GM23248 (cell line): ENCODE data around the gene DNAJC1. TPM values are rescaled to one million over a fixed set of nuclear protein-coding genes. Genes with fewer than 3 reads are reported as not detected.
"Not testable (repeated sequence)": the region's sequence is repeated elsewhere in the genome, so short reads cannot be mapped to it uniquely, and the experiment has no call there.

ENCODE experiments used
- DNase-seq: peaks from one replicate; pipeline ENCODE4 v3.0.0-alpha.2; 2015
- H2AFZ ChIP-seq: fragments of 200-600 bp; sonication (generic); 2 replicates; pipeline ENCODE4 v1.6.1; 2016; ENCODE audit warnings: antibody characterized with exemption
- H3F3A ChIP-seq: fragments of 200-600 bp; sonication (generic); 2 replicates; pipeline ENCODE4 v1.6.1; 2016; ENCODE audit warnings: mild to moderate bottlenecking, antibody characterized with exemption, mixed run types; ENCODE audit not compliant: insufficient read depth
- H3K27ac ChIP-seq: fragments of 200-600 bp; sonication (generic); 2 replicates; pipeline ENCODE4 v1.5.1; 2016; ENCODE audit warnings: mild to moderate bottlenecking
- H3K27me3 ChIP-seq: fragments of 200-600 bp; sonication (generic); replicated peaks from 2 replicates; pipeline ENCODE4 v1.6.1; 2016; ENCODE audit warnings: mild to moderate bottlenecking; ENCODE audit not compliant: insufficient read depth
- H3K36me3 ChIP-seq: fragments of 200-600 bp; sonication (generic); 2 replicates; pipeline ENCODE4 v1.6.1; 2016; ENCODE audit warnings: low read depth, mild to moderate bottlenecking
- H3K4me1 ChIP-seq: fragments of 200-600 bp; sonication (generic); 2 replicates; pipeline ENCODE4 v1.6.1; 2016; ENCODE audit warnings: mild to moderate bottlenecking; ENCODE audit not compliant: insufficient read depth
- H3K4me2 ChIP-seq: fragments of 200-600 bp; sonication (generic); one replicate; pipeline ENCODE4 v1.6.1; 2016; ENCODE audit warnings: mild to moderate bottlenecking; ENCODE audit not compliant: unreplicated experiment
- H3K4me3 ChIP-seq: fragments of 200-600 bp; sonication (generic); 2 replicates; pipeline ENCODE4 v1.5.1; 2016; ENCODE audit warnings: mild to moderate bottlenecking
- H3K79me2 ChIP-seq: fragments of 200-600 bp; sonication (generic); 2 replicates; pipeline ENCODE4 v1.6.1; 2016; ENCODE audit warnings: mild to moderate bottlenecking; ENCODE audit not compliant: insufficient read depth
- H3K9ac ChIP-seq: fragments of 200-600 bp; sonication (generic); 2 replicates; pipeline ENCODE4 v1.6.1; 2016; ENCODE audit warnings: mild to moderate bottlenecking
- H3K9me2 ChIP-seq: fragments of 200-600 bp; sonication (generic); 2 replicates; pipeline ENCODE4 v1.6.1; 2016; ENCODE audit warnings: mixed run types, mild to moderate bottlenecking, moderate library complexity; ENCODE audit not compliant: insufficient read depth
- H3K9me3 ChIP-seq: fragments of 200-600 bp; sonication (generic); one replicate; pipeline ENCODE4 v1.6.1; 2017; ENCODE audit warnings: low read depth
- H4K20me1 ChIP-seq: fragments of 200-600 bp; sonication (generic); 2 replicates; pipeline ENCODE4 v1.6.0; 2016; ENCODE audit not compliant: insufficient read depth
- EZH2 ChIP-seq: fragments of 200-600 bp; sonication (generic); IDR thresholded peaks from 2 replicates; pipeline ENCODE4 v1.6.1; 2018; ENCODE audit warnings: antibody characterized with exemption, mild to moderate bottlenecking; ENCODE audit not compliant: insufficient read depth, poor library complexity, severe bottlenecking
- EZH2phosphoT487 ChIP-seq: fragments of 200-600 bp; sonication (generic); IDR thresholded peaks from 2 replicates; pipeline ENCODE4 v1.6.1; 2018; ENCODE audit warnings: antibody characterized with exemption, moderate library complexity, mild to moderate bottlenecking, low read depth; ENCODE audit not compliant: insufficient read depth
- WGBS, 2 experiments: methylation state at CpG; one replicate each; pipeline ENCODE4 v1.1.6; 2015 to 2017; ENCODE audit warnings: low lambda C conversion rate in 2 of 2, low coverage in 1 of 2; ENCODE audit errors: missing lambda C conversion rate in 2 of 2; 5-methylcytosine and 5-hydroxymethylcytosine counted together
- in situ Hi-C: fragments of 300-500 bp; cut with MboI; formaldehyde crosslinking; loops from 2 replicates; pipeline ENCODE4 v1.15.0; 2020
- polyA plus RNA-seq: library from polyadenylated mRNA; unstranded; fragments of >200 nt; fragmentation: Nextera tagmentation; extraction: Ambion mirVana; gene quantifications from 2 replicates; pipeline ENCODE4 v1.2.1, GENCODE V29; 2016
- total RNA-seq: library from RNA; depleted of rRNA; stranded (reverse); fragments of >200 nt; shearing (Covaris generic); gene quantifications from 2 replicates; pipeline ENCODE4 v1.2.3, GENCODE V29; 2014

The DNAJC1 gene
- total and polyA plus RNA-seq, 2 experiments from 2014 or later: 50.9 to 63.9 TPM

DNA sequence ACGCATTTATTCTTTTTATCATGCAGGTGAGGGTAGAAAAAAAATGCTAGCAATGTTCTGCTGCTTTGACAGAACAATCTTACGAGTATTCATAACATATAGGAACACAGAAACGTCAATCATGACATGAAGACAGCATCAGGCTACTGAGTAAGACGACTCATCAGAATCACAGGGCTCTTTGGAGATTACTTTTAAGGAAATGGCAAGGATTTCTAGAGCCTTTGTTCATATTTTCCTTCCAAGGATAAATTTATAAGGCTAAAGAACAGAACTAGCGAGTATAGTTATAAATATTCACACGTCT lies 39.8 kb upstream of the DNAJC1 start:
- TF ChIP-seq EZH2: no peak
- no peak for TF ChIP-seq EZH2phosphoT487
- no peak overlapping the region for H2AFZ ChIP-seq
- no peaks in the 10 kb centered on the region for H4K20me1 ChIP-seq
- H3K4me3 ChIP-seq: no peak overlapping the region
- no peak for DNase-seq
- in situ Hi-C loops: no loop called here
- H3K9me3 ChIP-seq: no peaks in the 10 kb centered on the region
- no peaks in the 10 kb centered on the region for H3K36me3 ChIP-seq
- H3K27ac ChIP-seq: no peak overlapping the region
- H3K79me2 ChIP-seq: no peaks in the 10 kb centered on the region
- H3K27me3 ChIP-seq: no peaks in the 10 kb centered on the region
- 52 to 53% methylated on average over 6 of the region's 6 CpGs for WGBS, 2 experiments
- no peak overlapping the region for H3K9ac ChIP-seq
- no peak overlapping the region for H3K4me2 ChIP-seq
- H3K9me2 ChIP-seq: no peaks in the 10 kb centered on the region
- H3F3A ChIP-seq: no peaks in the 10 kb centered on the region
- H3K4me1 ChIP-seq: no peaks in the 10 kb centered on the region

- no peaks in the 10 kb centered on the region for H3K79me2 ChIP-seq
- WGBS, 2 experiments: 58 to 75% methylated on average over 8 of the region's 8 CpGs
- H3K27me3 ChIP-seq: no peaks in the 10 kb centered on the region
- no peak overlapping the region for H3K4me3 ChIP-seq
- in situ Hi-C loops: no loop called here
- H4K20me1 ChIP-seq: no peaks in the 10 kb centered on the region
- H3K9ac ChIP-seq: no peak overlapping the region
- H3F3A ChIP-seq: no peaks in the 10 kb centered on the region
- H3K4me1 ChIP-seq: no peaks in the 10 kb centered on the region
- H3K27ac ChIP-seq: no peak overlapping the region
- no peaks in the 10 kb centered on the region for H3K36me3 ChIP-seq
- no peaks in the 10 kb centered on the region for H3K9me3 ChIP-seq
- no peak overlapping the region for H3K4me2 ChIP-seq
- DNase-seq: no peak
- no peaks in the 10 kb centered on the region for H3K9me2 ChIP-seq
- no peak overlapping the region for H2AFZ ChIP-seq
- no peak for TF ChIP-seq EZH2phosphoT487
- no peak for TF ChIP-seq EZH2
Measured at GRCh38 chr10:22042557-22043326, 39.2 kb upstream of the DNAJC1 start.

GRCh38 chr10:22034333-22034732 lies 30.8 kb upstream of the DNAJC1 start:
- Histone ChIP-seq H3K4me1 (no peaks in the 10 kb centered on the region), H3K36me3 (no peaks in the 10 kb centered on the region), H3K79me2 (no peaks in the 10 kb centered on the region), H3K9me3 (no peaks in the 10 kb centered on the region), H4K20me1 (no peaks in the 10 kb centered on the region), H3F3A (no peaks in the 10 kb centered on the region), H3K9me2 (no peaks in the 10 kb centered on the region), H3K9ac (no peak overlapping the region), H3K4me3 (no peak overlapping the region), H3K4me2 (no peak overlapping the region), H2AFZ (no peak overlapping the region), H3K27me3 (no peaks in the 10 kb centered on the region), H3K27ac (no peak overlapping the region)
- in situ Hi-C loops: no loop called here
- WGBS, 2 experiments: 36 to 43% methylated on average over 3 of the region's 3 CpGs
- DNase-seq: no peak
- TF ChIP-seq EZH2 (no peak), EZH2phosphoT487 (no peak)

- H3K9ac ChIP-seq, H3F3A ChIP-seq, H3K9me3 ChIP-seq, H3K27me3 ChIP-seq, H3K4me2 ChIP-seq, H3K27ac ChIP-seq, H3K9me2 ChIP-seq, H4K20me1 ChIP-seq, H3K4me1 ChIP-seq, H3K79me2 ChIP-seq, H3K4me3 ChIP-seq, DNase-seq, H3K36me3 ChIP-seq, H2AFZ ChIP-seq, in situ Hi-C loops: not testable (repeated sequence)
- 32 to 34% methylated on average over 3 of the region's 3 CpGs for WGBS, 2 experiments
Measured at GRCh38 chr10:22032268-22032667, 28.7 kb upstream of the DNAJC1 start.

GRCh38 chr10:22030421-22030820 lies 26.9 kb upstream of the DNAJC1 start:
- WGBS, 2 experiments: 35 to 58% methylated on average over 2 of the region's 2 CpGs
- TF ChIP-seq EZH2 (no peak), EZH2phosphoT487 (no peak)
- no peaks in the 10 kb centered on the region for H3F3A ChIP-seq
- no peak overlapping the region for H3K27ac ChIP-seq
- no peaks in the 10 kb centered on the region for H4K20me1 ChIP-seq
- H3K4me1 ChIP-seq: no peaks in the 10 kb centered on the region
- H3K9me2 ChIP-seq: no peaks in the 10 kb centered on the region
- H3K27me3 ChIP-seq: no peaks in the 10 kb centered on the region
- no peaks in the 10 kb centered on the region for H3K79me2 ChIP-seq
- no peak overlapping the region for H3K4me2 ChIP-seq
- no peak overlapping the region for H2AFZ ChIP-seq
- no peak overlapping the region for H3K4me3 ChIP-seq
- H3K9ac ChIP-seq: no peak overlapping the region
- in situ Hi-C loops: no loop called here
- H3K9me3 ChIP-seq: no peaks in the 10 kb centered on the region
- H3K36me3 ChIP-seq: no peaks in the 10 kb centered on the region
- DNase-seq: no peak
